GM12878 (cell line): ENCODE results near the gene OPN1SW. TPM values are rescaled to one million over a fixed set of nuclear protein-coding genes. Genes with fewer than 3 reads are reported as not detected.

Experiments used
- ATAC-seq: fragments of 200-7000 bp; cut with Tn5 transposase; 3 replicates; pipeline ENCODE4 v1.9.1; 2020; ENCODE audit warnings: mild to moderate bottlenecking, moderate library complexity
- BruUV-seq: library from RNA; stranded (reverse); fragments of 400-500 nt; replicated peaks from 2 replicates; lab custom pipeline; 2021; lab: Mats Ljungman, UMichigan
- CTCF ChIA-PET: fragments of 300-600 bp; sonication (Branson Sonifier 250); formaldehyde crosslinking; extraction: SDS; loops from one replicate; lab custom pipeline; 2021; ENCODE audit warnings: inconsistent platforms; lab: Yijun Ruan, JAX
- POLR2A ChIA-PET: fragments of 350-600 bp; formaldehyde crosslinking; extraction: SDS; loops from one replicate; lab custom pipeline; 2021; ENCODE audit warnings: inconsistent platforms; lab: Charles Lee
- RAD21 ChIA-PET: fragments of 300-600 bp; sonication (Branson Sonifier 250); formaldehyde crosslinking; loops from one replicate; lab custom pipeline; 2023; ENCODE audit warnings: antibody characterized with exemption; ENCODE audit not compliant: unreplicated experiment; lab: Charles Lee
- SMC1A ChIA-PET: fragments of 300-600 bp; sonication (Branson Sonifier 250); formaldehyde crosslinking; loops from one replicate; lab custom pipeline; 2023; ENCODE audit not compliant: unreplicated experiment, uncharacterized antibody; lab: Charles Lee
- DNase-seq: peaks from one replicate; pipeline ENCODE4 v3.0.0-alpha.2; 2011; ENCODE audit warnings: low read depth, low spot score
- FAIRE-seq: peaks from 3 replicates; lab custom pipeline; 2011; peaks lifted over from hg19 to GRCh38; lab: Jason Lieb, UNC
- H2AFZ ChIP-seq: 2 replicates; pipeline ENCODE4 v1.6.0; 2011; ENCODE audit warnings: low read depth, low read length, control low read depth; ENCODE audit not compliant: control insufficient read depth
- H3K27ac ChIP-seq: 2 replicates; pipeline ENCODE4 v1.5.1; 2011; ENCODE audit warnings: control low read depth; ENCODE audit not compliant: control insufficient read depth, insufficient read depth
- H3K27me3 ChIP-seq, 2 experiments: replicated peaks in 1 of 2; 2 replicates each; pipeline versions ENCODE4 v1.6.0 to v1.6.1; 2011; ENCODE audit warnings: low read length in 1 of 2; ENCODE audit not compliant: control insufficient read depth in 2 of 2, insufficient read depth in 2 of 2
- H3K36me3 ChIP-seq, 2 experiments: 2 replicates each; pipeline ENCODE4 v1.5.1; 2011; ENCODE audit warnings: low read length in 1 of 2; ENCODE audit not compliant: control insufficient read depth in 2 of 2, insufficient read depth in 2 of 2
- H3K4me1 ChIP-seq: 2 replicates; pipeline ENCODE4 v1.6.1; 2011; ENCODE audit warnings: mild to moderate bottlenecking, low read length, moderate library complexity, mixed read lengths; ENCODE audit not compliant: control insufficient read depth, insufficient read depth
- H3K4me2 ChIP-seq: 2 replicates; pipeline ENCODE4 v1.6.0; 2011; ENCODE audit warnings: control low read depth; ENCODE audit not compliant: control insufficient read depth, insufficient read depth
- H3K4me3 ChIP-seq: fragments of 200-600 bp; sonication (generic); 2 replicates; pipeline ENCODE4 v1.5.1; 2016
- H3K79me2 ChIP-seq: 2 replicates; pipeline ENCODE4 v1.6.0; 2011; ENCODE audit warnings: low read length; ENCODE audit not compliant: control insufficient read depth, insufficient read depth
- H3K9ac ChIP-seq: 2 replicates; pipeline ENCODE4 v1.8.0; 2011; ENCODE audit warnings: low read length, control low read depth, mixed read lengths; ENCODE audit not compliant: control insufficient read depth, insufficient read depth
- H3K9me3 ChIP-seq: replicated peaks from 3 replicates; pipeline ENCODE4 v1.5.1; 2011; ENCODE audit warnings: mild to moderate bottlenecking, low read length; ENCODE audit not compliant: control insufficient read depth, insufficient read depth
- H4K20me1 ChIP-seq: 2 replicates; pipeline ENCODE4 v1.6.0; 2011; ENCODE audit not compliant: control insufficient read depth, insufficient read depth
- CBFB ChIP-seq: IDR thresholded peaks from 2 replicates; pipeline ENCODE4 v1.6.1; 2016; ENCODE audit warnings: antibody characterized with exemption, low read depth
- CBX3 ChIP-seq: fragments of 200-600 bp; sonication (generic); IDR thresholded peaks from 2 replicates; pipeline ENCODE4 v1.6.1; 2016; ENCODE audit warnings: low read depth, borderline replicate concordance
- ETV6 ChIP-seq, 2 experiments: fragments of 450-650 bp in 1 of 2; IDR thresholded peaks in 1 of 2; conservative IDR thresholded peaks in 1 of 2; 2 replicates each; pipeline ENCODE4 v1.6.1; 2014; ENCODE audit warnings: antibody characterized with exemption in 1 of 2, borderline replicate concordance in 1 of 2, low read depth in 1 of 2, mild to moderate bottlenecking in 1 of 2, moderate library complexity in 1 of 2
- FOS ChIP-seq: IDR thresholded peaks from 3 replicates; pipeline ENCODE4 v1.6.1; 2011; ENCODE audit warnings: borderline replicate concordance; ENCODE audit not compliant: insufficient read length; ENCODE audit errors: extremely low read depth
- HDAC2 ChIP-seq: fragments of 200-600 bp; sonication (generic); IDR thresholded peaks from 2 replicates; pipeline ENCODE4 v1.6.1; 2017
- KAT2A ChIP-seq: conservative IDR thresholded peaks from 2 replicates; pipeline ENCODE4 v1.6.1; 2011; ENCODE audit warnings: low read depth, low read length; ENCODE audit not compliant: control insufficient read depth
- NFIC ChIP-seq: IDR thresholded peaks from 2 replicates; pipeline ENCODE4 v1.6.1; 2012; ENCODE audit warnings: low read depth, mild to moderate bottlenecking, inconsistent platforms, low read length, moderate library complexity
- NFXL1 ChIP-seq: fragments of 450-650 bp; IDR thresholded peaks from 2 replicates; pipeline ENCODE4 v1.6.1; 2017; ENCODE audit warnings: antibody characterized with exemption, mild to moderate bottlenecking, borderline replicate concordance
- POLR2AphosphoS5 ChIP-seq: IDR thresholded peaks from 2 replicates; pipeline ENCODE4 v1.6.1; 2011; ENCODE audit warnings: mild to moderate bottlenecking, low read length, inconsistent platforms
- RFX5 ChIP-seq: IDR thresholded peaks from 2 replicates; pipeline ENCODE4 v1.6.1; 2011; ENCODE audit warnings: low read depth, low read length, improper control_type of control experiment
- SIX5 ChIP-seq: IDR thresholded peaks from 2 replicates; pipeline ENCODE4 v1.6.1; 2011; ENCODE audit warnings: mild to moderate bottlenecking, low read depth, low read length, moderate library complexity; ENCODE audit not compliant: severe bottlenecking
- SMARCA5 ChIP-seq: fragments of 450-650 bp; IDR thresholded peaks from 2 replicates; pipeline ENCODE4 v1.6.1; 2017; ENCODE audit warnings: mild to moderate bottlenecking
- SMC3 ChIP-seq: IDR thresholded peaks from 2 replicates; pipeline ENCODE4 v1.6.1; 2011; ENCODE audit warnings: low read length, improper control_type of control experiment, borderline replicate concordance
- TARDBP ChIP-seq: IDR thresholded peaks from 2 replicates; pipeline ENCODE4 v1.6.1; 2016; ENCODE audit warnings: borderline replicate concordance
- ZBTB40 ChIP-seq: fragments of 450-650 bp; IDR thresholded peaks from 2 replicates; pipeline ENCODE4 v1.6.1; 2016; ENCODE audit warnings: mild to moderate bottlenecking, moderate library complexity, borderline replicate concordance
- ZNF207 ChIP-seq: fragments of 450-650 bp; IDR thresholded peaks from 2 replicates; pipeline ENCODE4 v1.6.1; 2014; ENCODE audit warnings: antibody characterized with exemption, mild to moderate bottlenecking, borderline replicate concordance
- WGBS: methylation state at CpG from one replicate; pipeline ENCODE4 v1.1.6; 2016; ENCODE audit warnings: low lambda C conversion rate; ENCODE audit not compliant: insufficient replicate concordance, insufficient coverage; ENCODE audit errors: missing lambda C conversion rate; 5-methylcytosine and 5-hydroxymethylcytosine counted together
- in situ Hi-C: fragments of 300-500 bp; cut with MboI; formaldehyde crosslinking; loops from 9 replicates; pipeline ENCODE4 v1.14.3; 2018; ENCODE audit warnings: mixed read lengths
- intact Hi-C: fragments of 100-400 bp; cut with micrococcal nuclease; formaldehyde crosslinking; loops from one replicate; pipeline ENCODE4 v1.14.2; 2022; ENCODE audit not compliant: unreplicated experiment
- polyA plus RNA-seq, 11 experiments: library from polyadenylated mRNA; depleted of rRNA in 4 of 11; unstranded in 6 of 11; stranded (reverse) in 5 of 11; fragments of >200 nt; fragmentation: Nextera tagmentation in 4 of 11; fragmentation: Illumina TruSeq in 1 of 11; extraction: Ambion mirVana in 4 of 11; extraction: Trizol in 1 of 11; gene quantifications; 1 replicate in 1 of 11; 2 replicates in 10 of 11; pipeline versions ENCODE4 v1.2.1 to v1.2.3, GENCODE V29; 2011 to 2016; ENCODE audit warnings: inconsistent platforms in 2 of 11, missing spikeins in 2 of 11, low read depth in 1 of 11
- total RNA-seq, 4 experiments: library from RNA; depleted of rRNA in 3 of 4; stranded (reverse); fragments of >200 nt in 3 of 4; fragmentation: Illumina TruSeq in 1 of 4; extraction: Trizol in 1 of 4; gene quantifications; 2 replicates each; pipeline versions ENCODE4 v1.2.1 to v1.2.3, GENCODE V29; 2013 to 2021
- TF ChIP-seq, protein P1 (sequence below), 3 experiments: IDR thresholded peaks in 2 of 3; conservative IDR thresholded peaks in 1 of 3; 2 replicates each; pipeline ENCODE4 v1.5.1; 2011; ENCODE audit warnings: low read depth in 3 of 3, low read length in 3 of 3, mild to moderate bottlenecking in 3 of 3, control low read depth in 2 of 3, moderate library complexity in 2 of 3, inconsistent platforms in 1 of 3, mixed read lengths in 1 of 3; ENCODE audit not compliant: control insufficient read depth in 2 of 3, insufficient read depth in 1 of 3; ENCODE audit errors: extremely low read depth in 1 of 3
- TF ChIP-seq, protein P2 (sequence below): fragments of 150-350 bp; IDR thresholded peaks from 2 replicates; pipeline ENCODE4 v1.6.1; 2014; ENCODE audit warnings: mild to moderate bottlenecking, low read depth, low read length

The OPN1SW gene
- total and polyA plus RNA-seq, 10 of the 15 experiments (the other 5 are each of a cell fraction or from before 2014, with no cell fraction given), result 0.11 to 0.35 (median 0.19) TPM; not detected in 6

DNA sequence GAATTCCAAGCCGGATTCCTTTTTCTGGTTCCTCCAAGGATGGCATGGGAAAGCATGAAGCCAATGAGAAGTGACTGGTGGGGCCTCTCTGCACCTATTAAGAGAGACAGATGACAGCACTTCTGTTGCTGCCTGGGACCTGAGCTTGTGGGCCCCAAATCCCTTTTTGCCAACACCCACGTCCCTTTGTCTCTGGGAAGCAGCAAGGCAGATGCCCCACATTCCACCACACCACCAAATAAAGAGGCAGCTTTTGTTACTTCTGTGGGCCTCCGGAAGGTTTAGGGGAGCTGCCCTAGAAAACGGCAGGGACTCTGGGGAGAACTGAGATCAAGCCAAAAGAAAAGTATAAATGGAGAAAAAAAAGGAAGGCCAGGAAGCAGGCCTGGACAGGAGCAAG, 19.5 kb upstream of the OPN1SW start:
- Histone ChIP-seq H3K4me3 (no peak overlapping the region), H3K4me2 (no peak overlapping the region), H3K9me3 (no peaks in the 10 kb centered on the region), H3K36me3 (no peaks in the 10 kb centered on the region), H3K27me3 (0 out of 4 replicates have a peak, but pooled peaks cover 0 to 2% of the 10 kb centered on the region in 2 experiments), H3K4me1 (peaks cover 3% of the 10 kb centered on the region; the same call in 1 of the 2 replicates), H2AFZ (no peak overlapping the region), H3K79me2 (no peaks in the 10 kb centered on the region), H3K9ac (no peak overlapping the region), H3K27ac (no peak overlapping the region), H4K20me1 (no peaks in the 10 kb centered on the region)
- TF ChIP-seq KAT2A, result no peak
- TF ChIP-seq NFIC, result no peak
- no peak for TF ChIP-seq FOS
- TF ChIP-seq HDAC2, result no peak
- no peak for TF ChIP-seq ZNF207
- TF ChIP-seq POLR2AphosphoS5, result no peak
- no peak for TF ChIP-seq SMARCA5
- no peak for TF ChIP-seq NFXL1
- TF ChIP-seq SMC3, result no peak
- no peak for TF ChIP-seq ZBTB40
- TF ChIP-seq TARDBP, result no peak
- no peak for TF ChIP-seq CBX3
- TF ChIP-seq, protein P1, sequence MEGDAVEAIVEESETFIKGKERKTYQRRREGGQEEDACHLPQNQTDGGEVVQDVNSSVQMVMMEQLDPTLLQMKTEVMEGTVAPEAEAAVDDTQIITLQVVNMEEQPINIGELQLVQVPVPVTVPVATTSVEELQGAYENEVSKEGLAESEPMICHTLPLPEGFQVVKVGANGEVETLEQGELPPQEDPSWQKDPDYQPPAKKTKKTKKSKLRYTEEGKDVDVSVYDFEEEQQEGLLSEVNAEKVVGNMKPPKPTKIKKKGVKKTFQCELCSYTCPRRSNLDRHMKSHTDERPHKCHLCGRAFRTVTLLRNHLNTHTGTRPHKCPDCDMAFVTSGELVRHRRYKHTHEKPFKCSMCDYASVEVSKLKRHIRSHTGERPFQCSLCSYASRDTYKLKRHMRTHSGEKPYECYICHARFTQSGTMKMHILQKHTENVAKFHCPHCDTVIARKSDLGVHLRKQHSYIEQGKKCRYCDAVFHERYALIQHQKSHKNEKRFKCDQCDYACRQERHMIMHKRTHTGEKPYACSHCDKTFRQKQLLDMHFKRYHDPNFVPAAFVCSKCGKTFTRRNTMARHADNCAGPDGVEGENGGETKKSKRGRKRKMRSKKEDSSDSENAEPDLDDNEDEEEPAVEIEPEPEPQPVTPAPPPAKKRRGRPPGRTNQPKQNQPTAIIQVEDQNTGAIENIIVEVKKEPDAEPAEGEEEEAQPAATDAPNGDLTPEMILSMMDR (IDR thresholded peaks at IDR 0.05 in 2 of 3, conservative IDR thresholded peaks at IDR 0.05 in 1 of 3; ENCODE audit: control insufficient read depth in 2 of 3, extremely low read depth in 1 of 3, insufficient read depth in 1 of 3, low read depth in 3 of 3, low read length in 3 of 3), result no peak
- no peak for TF ChIP-seq CBFB
- TF ChIP-seq, protein P2, sequence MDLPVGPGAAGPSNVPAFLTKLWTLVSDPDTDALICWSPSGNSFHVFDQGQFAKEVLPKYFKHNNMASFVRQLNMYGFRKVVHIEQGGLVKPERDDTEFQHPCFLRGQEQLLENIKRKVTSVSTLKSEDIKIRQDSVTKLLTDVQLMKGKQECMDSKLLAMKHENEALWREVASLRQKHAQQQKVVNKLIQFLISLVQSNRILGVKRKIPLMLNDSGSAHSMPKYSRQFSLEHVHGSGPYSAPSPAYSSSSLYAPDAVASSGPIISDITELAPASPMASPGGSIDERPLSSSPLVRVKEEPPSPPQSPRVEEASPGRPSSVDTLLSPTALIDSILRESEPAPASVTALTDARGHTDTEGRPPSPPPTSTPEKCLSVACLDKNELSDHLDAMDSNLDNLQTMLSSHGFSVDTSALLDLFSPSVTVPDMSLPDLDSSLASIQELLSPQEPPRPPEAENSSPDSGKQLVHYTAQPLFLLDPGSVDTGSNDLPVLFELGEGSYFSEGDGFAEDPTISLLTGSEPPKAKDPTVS, result no peak
- TF ChIP-seq ETV6 (conservative IDR thresholded peaks at IDR 0.05 in 1 of 2, IDR thresholded peaks at IDR 0.05 in 1 of 2; ENCODE audit: borderline replicate concordance in 1 of 2, low read depth in 1 of 2), result no peak
- no peak for TF ChIP-seq RFX5
- no peak for TF ChIP-seq SIX5
- in situ Hi-C loops (no loop called here), intact Hi-C loops (no loop called here)
- no TSS peak for BruUV-seq
- ATAC-seq, result no peak
- no peak for DNase-seq
- ChIA-PET SMC1A (no interaction called here), POLR2A (no interaction called here), RAD21 (no interaction called here), CTCF (interaction anchor here (0.8 to 2.1 kb wide), 3 partner anchors 25 to 88 kb away, joined by 3 to 13 read pairs (median 3); no protein-coding TSS in a partner anchor)
- FAIRE-seq, result no peak
- 56% methylated on average over 4 of the region's 4 CpGs for WGBS
